Colonic mucosa (tissue), 4 donors: ENCODE measurements around the gene APPL2. TPM values are rescaled to one million over a fixed set of nuclear protein-coding genes. Genes with fewer than 3 reads are reported as not detected.

Experiments
- DNase-seq: peaks from one replicate; pipeline ENCODE4 v3.0.0-alpha.2; 2020
- H3K27ac ChIP-seq: fragments of 200-600 bp; one replicate; pipeline ENCODE4 v1.8.0; 2021
- H3K27me3 ChIP-seq: fragments of 200-600 bp; one replicate; pipeline ENCODE4 v1.8.0; 2021
- H3K36me3 ChIP-seq: fragments of 200-600 bp; one replicate; pipeline ENCODE4 v1.8.0; 2021
- H3K4me1 ChIP-seq: fragments of 200-600 bp; one replicate; pipeline ENCODE4 v1.8.0; 2021; ENCODE audit warnings: mild to moderate bottlenecking
- H3K4me3 ChIP-seq: fragments of 200-600 bp; one replicate; pipeline ENCODE4 v1.8.0; 2021
- H3K9ac ChIP-seq, 2 donors: one replicate each; pipeline ENCODE4 v1.7.0; 2013; ENCODE audit warnings: control low read depth in 2 of 2, low read depth in 2 of 2, low read length in 2 of 2
- H3K9me3 ChIP-seq: fragments of 200-600 bp; one replicate; pipeline ENCODE4 v1.8.0; 2021
- intact Hi-C: fragments of 100-400 bp; cut with DNase I; formaldehyde crosslinking; loops from one replicate; pipeline ENCODE4 v1.14.1; 2022
- total RNA-seq, 2 donors: library from RNA; stranded (reverse); fragmentation: NEBNext Ultra II Directional in 1 of 2; extraction: Animal tissue kit (Norgen Biotek cat#: 25700) in 1 of 2; gene quantifications; one replicate each; pipeline ENCODE4 v1.2.1, GENCODE V29; 2021
- TF ChIP-seq, protein P1 (sequence below): fragments of 200-600 bp; IDR thresholded peaks from one replicate; pipeline ENCODE4 v1.8.0; 2022; ENCODE audit warnings: antibody characterized with exemption, mild to moderate bottlenecking
- donor health status: healthy.
- donor health status: DM: no; HTN: no; CAD: no.
- donor health status: DM: no; HTN: no; CAD: no.

The APPL2 gene
- total RNA-seq, 2 donors from 2014 or later = 70.8 to 86.0 TPM

- intact Hi-C loops = loop anchor here (5.0 kb wide), 1 partner anchor 104 kb away; no protein-coding TSS in a partner anchor
- H3K36me3 ChIP-seq = no peaks in the 10 kb centered on the region
- TF ChIP-seq, protein P1, sequence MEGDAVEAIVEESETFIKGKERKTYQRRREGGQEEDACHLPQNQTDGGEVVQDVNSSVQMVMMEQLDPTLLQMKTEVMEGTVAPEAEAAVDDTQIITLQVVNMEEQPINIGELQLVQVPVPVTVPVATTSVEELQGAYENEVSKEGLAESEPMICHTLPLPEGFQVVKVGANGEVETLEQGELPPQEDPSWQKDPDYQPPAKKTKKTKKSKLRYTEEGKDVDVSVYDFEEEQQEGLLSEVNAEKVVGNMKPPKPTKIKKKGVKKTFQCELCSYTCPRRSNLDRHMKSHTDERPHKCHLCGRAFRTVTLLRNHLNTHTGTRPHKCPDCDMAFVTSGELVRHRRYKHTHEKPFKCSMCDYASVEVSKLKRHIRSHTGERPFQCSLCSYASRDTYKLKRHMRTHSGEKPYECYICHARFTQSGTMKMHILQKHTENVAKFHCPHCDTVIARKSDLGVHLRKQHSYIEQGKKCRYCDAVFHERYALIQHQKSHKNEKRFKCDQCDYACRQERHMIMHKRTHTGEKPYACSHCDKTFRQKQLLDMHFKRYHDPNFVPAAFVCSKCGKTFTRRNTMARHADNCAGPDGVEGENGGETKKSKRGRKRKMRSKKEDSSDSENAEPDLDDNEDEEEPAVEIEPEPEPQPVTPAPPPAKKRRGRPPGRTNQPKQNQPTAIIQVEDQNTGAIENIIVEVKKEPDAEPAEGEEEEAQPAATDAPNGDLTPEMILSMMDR = no peak
- no peak overlapping the region for H3K27ac ChIP-seq
- no peak overlapping the region for H3K4me3 ChIP-seq
- no peaks in the 10 kb centered on the region for H3K27me3 ChIP-seq
- no peaks in the 10 kb centered on the region for H3K4me1 ChIP-seq
- DNase-seq = no peak
- H3K9ac ChIP-seq = no peak overlapping the region
- H3K9me3 ChIP-seq = no peaks in the 10 kb centered on the region
Measured at GRCh38 chr12:105278043-105278697, 42.2 kb upstream of the APPL2 start.

DNA sequence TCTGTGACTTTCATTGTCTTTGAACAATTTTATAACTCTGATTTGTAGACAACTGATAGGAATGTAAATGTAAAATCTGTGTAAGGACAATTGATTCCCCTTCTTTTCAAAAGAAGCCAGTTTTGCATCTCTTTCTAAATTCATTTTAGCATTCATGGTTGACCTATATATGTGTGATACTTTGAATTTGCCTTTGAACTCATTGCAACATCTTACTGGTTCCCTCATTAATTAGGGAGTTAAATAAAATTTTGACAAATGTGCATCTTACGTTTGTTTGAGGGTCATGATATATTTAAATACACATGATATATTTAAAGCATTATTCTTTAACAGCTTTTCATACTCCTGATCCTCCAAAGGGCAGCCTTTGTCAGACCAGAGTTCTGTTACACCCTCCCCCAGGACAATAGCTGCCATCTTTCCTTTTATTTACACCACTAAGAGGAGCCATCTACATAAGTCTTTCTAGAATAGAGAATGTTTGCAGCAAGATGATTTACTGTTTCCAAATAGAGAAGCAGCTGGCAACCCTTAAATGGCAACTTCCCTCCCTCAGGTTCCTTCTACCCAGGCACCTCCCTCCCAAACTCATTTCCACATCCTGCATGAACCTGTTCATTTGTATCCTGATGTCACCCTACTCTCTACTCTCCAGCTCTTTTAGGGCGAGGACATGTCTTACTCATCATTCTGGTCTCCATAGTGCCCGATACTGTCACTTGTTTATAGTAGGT, 40.2 kb upstream of the APPL2 start:
- DNase-seq = no peak
- Histone ChIP-seq H3K9me3 (no peaks in the 10 kb centered on the region), H3K4me3 (no peak overlapping the region), H3K9ac (no peak overlapping the region), H3K4me1 (no peaks in the 10 kb centered on the region), H3K27ac (no peak overlapping the region), H3K36me3 (no peaks in the 10 kb centered on the region), H3K27me3 (no peaks in the 10 kb centered on the region)
- TF ChIP-seq, protein P1 = no peak
- intact Hi-C loops = loop anchor here (5.0 kb wide), 1 partner anchor 106 kb away; no protein-coding TSS in a partner anchor

- TF ChIP-seq, protein P1 = no peak
- H3K36me3 ChIP-seq = no peaks in the 10 kb centered on the region
- intact Hi-C loops = no loop called here
- no peak overlapping the region for H3K9ac ChIP-seq
- no peak for DNase-seq
- H3K4me1 ChIP-seq = no peaks in the 10 kb centered on the region
- no peak overlapping the region for H3K4me3 ChIP-seq
- H3K9me3 ChIP-seq = no peaks in the 10 kb centered on the region
- no peaks in the 10 kb centered on the region for H3K27me3 ChIP-seq
- no peak overlapping the region for H3K27ac ChIP-seq
Measured at GRCh38 chr12:105274571-105274970, 38.6 kb upstream of the APPL2 start.

DNA sequence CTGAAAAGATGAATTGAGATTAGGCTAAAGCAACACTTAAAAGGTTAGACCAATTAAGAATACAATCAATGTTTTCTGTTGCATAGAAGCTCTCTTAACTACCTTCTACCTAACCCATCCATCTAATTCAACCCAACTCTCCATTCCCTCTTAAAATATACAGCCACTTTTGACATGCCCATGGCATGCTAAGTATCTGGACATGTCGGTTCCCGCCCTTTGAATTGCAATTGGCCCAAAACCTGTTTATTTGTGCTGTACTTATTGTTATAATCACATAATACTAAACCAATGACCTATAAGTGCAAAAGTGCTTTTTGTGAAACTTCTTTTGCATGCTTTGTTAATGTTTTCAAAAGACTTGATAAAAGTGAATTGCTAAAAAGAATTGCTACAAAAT, 37.6 kb upstream of the APPL2 start:
- H3K4me3 ChIP-seq = no peak overlapping the region
- intact Hi-C loops = no loop called here
- H3K27ac ChIP-seq = no peak overlapping the region
- H3K36me3 ChIP-seq = no peaks in the 10 kb centered on the region
- no peak for DNase-seq
- H3K27me3 ChIP-seq = no peaks in the 10 kb centered on the region
- H3K9ac ChIP-seq = no peak overlapping the region
- no peaks in the 10 kb centered on the region for H3K9me3 ChIP-seq
- TF ChIP-seq, protein P1 = no peak
- no peaks in the 10 kb centered on the region for H3K4me1 ChIP-seq

DNA sequence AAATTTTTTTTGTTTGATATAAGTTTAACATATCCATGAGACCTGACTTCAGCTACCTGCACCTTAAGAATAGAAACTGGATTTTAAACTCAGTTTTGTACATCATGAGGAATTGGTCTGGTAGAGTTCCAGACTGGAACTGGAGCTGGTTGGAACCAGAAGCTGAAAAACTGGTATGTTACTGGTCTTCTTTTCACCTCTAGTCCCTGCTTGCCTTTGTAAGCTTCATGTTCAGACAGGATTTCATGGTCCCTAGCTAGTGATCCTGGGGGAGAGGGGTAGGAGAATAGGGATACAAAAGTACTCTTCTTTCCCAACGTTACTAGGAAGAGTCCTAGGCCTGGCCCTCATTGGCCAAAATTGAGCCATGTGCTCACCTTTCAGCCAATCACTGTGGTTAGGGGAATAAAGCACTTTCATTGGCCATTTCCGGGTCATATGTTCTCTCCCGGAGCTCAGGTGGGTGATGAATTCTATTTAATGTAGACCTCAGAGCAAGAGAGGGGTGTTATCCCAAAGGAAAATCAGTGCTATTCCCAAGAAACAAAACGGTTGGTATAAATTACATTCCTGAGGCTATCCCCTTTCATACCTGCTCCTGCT, 36.9 kb upstream of the APPL2 start:
- H3K9ac ChIP-seq = no peak overlapping the region
- H3K4me3 ChIP-seq = no peak overlapping the region
- no peaks in the 10 kb centered on the region for H3K27me3 ChIP-seq
- no peaks in the 10 kb centered on the region for H3K4me1 ChIP-seq
- no peak for DNase-seq
- no peaks in the 10 kb centered on the region for H3K9me3 ChIP-seq
- no peak overlapping the region for H3K27ac ChIP-seq
- H3K36me3 ChIP-seq = no peaks in the 10 kb centered on the region
- intact Hi-C loops = no loop called here
- TF ChIP-seq, protein P1 = no peak
